ENCODE data around the gene CXorf38.
A peak's percentile ranks its signal among the peaks of the same experiment; 100 is the strongest.
"Not testable (repeated sequence)": the region's sequence is repeated elsewhere in the genome, so short reads cannot be mapped to it uniquely, and the experiment has no call there.

Gene CXorf38

GRCh38 chrX:40628506-40628905 is 18.9 kb downstream of the CXorf38 start:
- DNase-seq (ENCODE audit: low read depth in 2 of 2): no peak

- no peak for DNase-seq (ENCODE audit: low read depth in 2 of 2)
Measured at GRCh38 chrX:40625294-40625693, 22.1 kb downstream of the CXorf38 start.

GRCh38 chrX:40623665-40624064 is 23.7 kb downstream of the CXorf38 start:
- no peak for DNase-seq (ENCODE audit: low read depth in 2 of 2)

GRCh38 chrX:40623139-40623536 is 24.2 kb downstream of the CXorf38 start, which contains the start of gene MPC1L:
Gene MPC1L, plus strand, starts transcription at chrX:40623428. Its CDS starts 138 bp downstream, at chrX:40623566.
- DNase-seq (ENCODE audit: low read depth in 2 of 2): no peak

GRCh38 chrX:40622479-40623138 is 24.8 kb downstream of the CXorf38 start:
- DNase-seq (ENCODE audit: low read depth in 2 of 2): no peak

GRCh38 chrX:40617566-40617965 is 29.8 kb downstream of the CXorf38 start:
- no peak for DNase-seq (ENCODE audit: low read depth in 2 of 2)

GRCh38 chrX:40615976-40616375 is 31.4 kb downstream of the CXorf38 start:
- DNase-seq (ENCODE audit: low read depth in 2 of 2): no peak

- DNase-seq (ENCODE audit: low read depth in 2 of 2): no peak
Measured at GRCh38 chrX:40612511-40612910, 34.9 kb downstream of the CXorf38 start.

- no peak for DNase-seq (ENCODE audit: low read depth in 2 of 2)
Measured at GRCh38 chrX:40607381-40607780, 40.0 kb downstream of the CXorf38 start.

GRCh38 chrX:40603446-40603845 is 43.9 kb downstream of the CXorf38 start:
- no peak for DNase-seq (ENCODE audit: low read depth in 2 of 2)

GRCh38 chrX:40589616-40590321 is 57.6 kb downstream of the CXorf38 start:
- DNase-seq (ENCODE audit: low read depth in 2 of 2): not testable (repeated sequence)

- not testable (repeated sequence) for DNase-seq (ENCODE audit: low read depth in 2 of 2)
Measured at GRCh38 chrX:40587623-40588022, 59.7 kb downstream of the CXorf38 start.

- no peak for DNase-seq (ENCODE audit: low read depth in 2 of 2)
Measured at GRCh38 chrX:40582811-40583210, 64.5 kb downstream of the CXorf38 start.

- not testable (repeated sequence) for DNase-seq (ENCODE audit: low read depth in 2 of 2)
Measured at GRCh38 chrX:40582178-40582577, 65.2 kb downstream of the CXorf38 start.

GRCh38 chrX:40581336-40581920 is 65.9 kb downstream of the CXorf38 start:
- no peak for DNase-seq (ENCODE audit: low read depth in 2 of 2)

GRCh38 chrX:40580537-40581335 is 66.6 kb downstream of the CXorf38 start, which contains the start of gene ATP6AP2:
Gene ATP6AP2, plus strand, starts transcription at chrX:40580970. Its CDS starts 96 bp downstream, at chrX:40581066.
- DNase-seq (ENCODE audit: low read depth in 2 of 2): peak; percentile 72 to 80

GRCh38 chrX:40579900-40580536 is 67.3 kb downstream of the CXorf38 start:
- DNase-seq (ENCODE audit: low read depth in 2 of 2): no peak

GRCh38 chrX:40579141-40579540 is 68.2 kb downstream of the CXorf38 start:
- no peak for DNase-seq (ENCODE audit: low read depth in 2 of 2)

- DNase-seq (ENCODE audit: low read depth in 2 of 2): no peak
Measured at GRCh38 chrX:40578039-40578695, 69.2 kb downstream of the CXorf38 start.
